SU-DHL-6 (cell line): ENCODE results near the gene DGKH.

Experiments used
- H2AFZ ChIP-seq: fragments of 200-600 bp; sonication (generic); 2 replicates; pipeline ENCODE4 v1.6.1; 2014; ENCODE audit warnings: low read depth, mild to moderate bottlenecking, moderate library complexity, mixed read lengths, antibody characterized with exemption, low read length; ENCODE audit not compliant: severe bottlenecking
- H3F3A ChIP-seq: fragments of 200-600 bp; shearing (Covaris generic); 2 replicates; pipeline ENCODE4 v1.6.0; 2016; ENCODE audit warnings: antibody characterized with exemption, mild to moderate bottlenecking; ENCODE audit not compliant: insufficient read depth
- H3K27ac ChIP-seq: fragments of 200-600 bp; sonication (generic); 2 replicates; pipeline ENCODE4 v1.5.1; 2016; ENCODE audit warnings: low read depth, mild to moderate bottlenecking, low read length, moderate library complexity, mixed read lengths
- H3K27me3 ChIP-seq: fragments of 200-600 bp; sonication (generic), shearing (Covaris generic); 2 replicates; pipeline ENCODE4 v1.6.0; 2014; ENCODE audit warnings: mild to moderate bottlenecking, low read length
- H3K36me3 ChIP-seq: fragments of 200-600 bp; sonication (generic); 2 replicates; pipeline ENCODE4 v1.6.1; 2014; ENCODE audit warnings: mild to moderate bottlenecking, low read length, mixed read lengths
- H3K4me2 ChIP-seq: fragments of 300-600, 200-600 bp; shearing (Covaris generic), sonication (generic); 2 replicates; pipeline ENCODE4 v1.6.0; 2014; ENCODE audit warnings: low read length, low read depth, mild to moderate bottlenecking; ENCODE audit not compliant: poor library complexity, severe bottlenecking
- H3K4me3 ChIP-seq: fragments of 200-600 bp; sonication (generic); 2 replicates; pipeline ENCODE4 v1.5.1; 2014; ENCODE audit warnings: antibody characterized with exemption, low read length, mild to moderate bottlenecking, mixed read lengths; ENCODE audit not compliant: insufficient read depth, poor library complexity, severe bottlenecking
- H3K79me2 ChIP-seq: fragments of 200-600 bp; sonication (generic); 2 replicates; pipeline ENCODE4 v1.6.1; 2014; ENCODE audit warnings: mild to moderate bottlenecking, low read length, moderate library complexity; ENCODE audit not compliant: insufficient read depth
- H3K9ac ChIP-seq: fragments of 200-600 bp; sonication (generic); 2 replicates; pipeline ENCODE4 v1.7.0; 2014; ENCODE audit warnings: mild to moderate bottlenecking, low read length
- H3K9me2 ChIP-seq: fragments of 200-600 bp; sonication (generic); replicated peaks from 2 replicates; pipeline ENCODE4 v1.6.1; 2014; ENCODE audit warnings: low read length; ENCODE audit not compliant: insufficient read depth
- H3K9me3 ChIP-seq: fragments of 200-600 bp; sonication (generic); 2 replicates; pipeline ENCODE4 v1.6.1; 2014; ENCODE audit warnings: low read length, mixed read lengths; ENCODE audit not compliant: insufficient read depth
- H4K20me1 ChIP-seq: fragments of 200-600 bp; sonication (generic); 2 replicates; pipeline ENCODE4 v1.6.1; 2014; ENCODE audit warnings: low read depth, mild to moderate bottlenecking, antibody characterized with exemption, low read length, moderate library complexity, mixed read lengths
- EZH2phosphoT487 ChIP-seq: fragments of 200-600 bp; sonication (generic), shearing (Covaris generic); conservative IDR thresholded peaks from 2 replicates; pipeline ENCODE4 v1.6.1; 2018; ENCODE audit warnings: mild to moderate bottlenecking, antibody characterized with exemption, low read length, moderate library complexity, mixed read lengths
- TF ChIP-seq, protein P1 (sequence below): fragments of 200-600 bp; sonication (generic); IDR thresholded peaks from one replicate; pipeline ENCODE4 v1.5.1; 2017; ENCODE audit warnings: antibody characterized with exemption, mild to moderate bottlenecking, low read length, moderate library complexity; ENCODE audit not compliant: insufficient read depth, poor library complexity, severe bottlenecking

DGKH gene

DNA sequence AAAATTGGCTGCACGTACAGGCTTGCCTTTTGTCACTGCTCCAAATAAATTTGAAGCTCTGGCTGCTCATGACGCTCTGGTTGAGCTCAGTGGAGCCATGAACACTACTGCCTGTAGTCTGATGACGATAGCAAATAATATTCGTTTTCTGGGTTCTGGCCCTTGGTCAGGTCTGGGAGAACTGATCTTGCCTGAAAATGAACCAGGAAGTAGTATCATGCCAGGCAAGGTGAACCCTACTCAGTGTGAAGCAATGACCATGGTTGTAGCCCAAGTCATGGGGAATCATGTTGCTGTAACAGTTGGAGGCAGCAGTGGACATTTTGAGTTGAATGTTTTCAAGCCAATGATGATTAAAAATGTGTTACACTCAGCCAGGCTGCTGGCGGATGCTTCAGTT, 207.4 kb downstream of the DGKH start:
- Histone ChIP-seq H3K9me2 (no peaks in the 10 kb centered on the region), H3K36me3 (no peaks in the 10 kb centered on the region), H3K79me2 (no peaks in the 10 kb centered on the region), H3K27me3 (no peaks in the 10 kb centered on the region), H3K4me2 (no peak overlapping the region), H2AFZ (no peak overlapping the region), H3K9me3 (no peaks in the 10 kb centered on the region), H3K4me3 (no peak overlapping the region), H3K27ac (no peak overlapping the region), H3F3A (no peaks in the 10 kb centered on the region), H3K9ac (no peak overlapping the region), H4K20me1 (no peaks in the 10 kb centered on the region)
- TF ChIP-seq, protein P1, sequence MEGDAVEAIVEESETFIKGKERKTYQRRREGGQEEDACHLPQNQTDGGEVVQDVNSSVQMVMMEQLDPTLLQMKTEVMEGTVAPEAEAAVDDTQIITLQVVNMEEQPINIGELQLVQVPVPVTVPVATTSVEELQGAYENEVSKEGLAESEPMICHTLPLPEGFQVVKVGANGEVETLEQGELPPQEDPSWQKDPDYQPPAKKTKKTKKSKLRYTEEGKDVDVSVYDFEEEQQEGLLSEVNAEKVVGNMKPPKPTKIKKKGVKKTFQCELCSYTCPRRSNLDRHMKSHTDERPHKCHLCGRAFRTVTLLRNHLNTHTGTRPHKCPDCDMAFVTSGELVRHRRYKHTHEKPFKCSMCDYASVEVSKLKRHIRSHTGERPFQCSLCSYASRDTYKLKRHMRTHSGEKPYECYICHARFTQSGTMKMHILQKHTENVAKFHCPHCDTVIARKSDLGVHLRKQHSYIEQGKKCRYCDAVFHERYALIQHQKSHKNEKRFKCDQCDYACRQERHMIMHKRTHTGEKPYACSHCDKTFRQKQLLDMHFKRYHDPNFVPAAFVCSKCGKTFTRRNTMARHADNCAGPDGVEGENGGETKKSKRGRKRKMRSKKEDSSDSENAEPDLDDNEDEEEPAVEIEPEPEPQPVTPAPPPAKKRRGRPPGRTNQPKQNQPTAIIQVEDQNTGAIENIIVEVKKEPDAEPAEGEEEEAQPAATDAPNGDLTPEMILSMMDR: no peak
- TF ChIP-seq EZH2phosphoT487: no peak

DNA sequence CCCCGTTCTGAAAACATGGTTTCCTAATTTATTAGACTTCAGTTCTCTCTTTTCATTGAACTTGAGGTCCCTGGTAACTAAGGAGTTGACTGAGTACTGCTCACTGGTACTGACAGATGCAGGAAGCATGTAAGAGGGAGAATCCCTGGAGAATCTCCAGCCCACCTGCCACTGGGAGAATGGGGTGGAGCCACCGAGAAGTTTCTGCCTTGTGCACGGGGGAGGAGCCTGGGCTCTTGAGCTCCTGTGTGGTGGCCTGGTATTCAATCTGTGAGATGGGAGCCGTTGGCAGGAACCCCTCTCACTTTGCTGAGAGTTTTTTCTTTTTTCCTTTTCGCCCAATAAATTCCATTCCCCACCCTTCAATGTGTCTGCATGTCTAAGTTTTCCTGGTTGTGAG, 210.3 kb downstream of the DGKH start:
- H3K9me2 ChIP-seq: no peaks in the 10 kb centered on the region

DNA sequence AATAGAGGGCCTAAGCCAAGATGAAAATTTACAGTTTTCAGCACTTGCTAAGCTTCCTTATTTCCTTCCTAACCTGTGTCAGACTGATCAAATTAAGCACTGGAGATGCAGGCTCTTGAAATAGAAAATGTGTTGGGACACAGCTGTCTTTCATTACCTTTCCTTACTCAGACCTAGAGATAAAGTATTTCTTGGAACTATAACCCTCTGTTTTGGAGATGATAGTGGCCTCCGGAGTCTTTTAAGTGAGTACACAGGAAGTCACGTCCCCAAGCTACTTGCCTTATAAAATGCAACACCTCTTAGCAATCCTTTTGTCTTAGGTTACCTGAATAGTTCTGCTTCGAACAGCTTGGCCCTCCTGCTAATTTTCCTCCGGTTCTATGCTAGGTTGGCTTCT, 211.1 kb downstream of the DGKH start:
- TF ChIP-seq, protein P1: no peak
- TF ChIP-seq EZH2phosphoT487: no peak
- Histone ChIP-seq H4K20me1 (no peaks in the 10 kb centered on the region), H3K27me3 (no peaks in the 10 kb centered on the region), H3F3A (no peaks in the 10 kb centered on the region), H3K4me3 (no peak overlapping the region), H3K9me3 (no peaks in the 10 kb centered on the region), H3K9me2 (no peaks in the 10 kb centered on the region), H3K79me2 (no peaks in the 10 kb centered on the region), H2AFZ (no peak overlapping the region), H3K27ac (no peak overlapping the region), H3K4me2 (no peak overlapping the region), H3K36me3 (no peaks in the 10 kb centered on the region), H3K9ac (no peak overlapping the region)

More for the DNA sequence above, 210.3 kb downstream of the DGKH start:
- no peak overlapping the region for H3K27ac ChIP-seq
- H3K9ac ChIP-seq: no peak overlapping the region
- no peak overlapping the region for H3K4me2 ChIP-seq
- no peak overlapping the region for H2AFZ ChIP-seq
- no peaks in the 10 kb centered on the region for H4K20me1 ChIP-seq
- no peaks in the 10 kb centered on the region for H3K36me3 ChIP-seq
- TF ChIP-seq, protein P1: no peak
- TF ChIP-seq EZH2phosphoT487: no peak
- no peaks in the 10 kb centered on the region for H3K9me3 ChIP-seq
- no peaks in the 10 kb centered on the region for H3F3A ChIP-seq
- no peaks in the 10 kb centered on the region for H3K27me3 ChIP-seq
- no peak overlapping the region for H3K4me3 ChIP-seq
- H3K79me2 ChIP-seq: no peaks in the 10 kb centered on the region
